Measurements from ENCODE around the gene VAMP4.

VAMP4 gene

GRCh38 chr1:171674431-171675405 is 67.1 kb downstream of the VAMP4 start:
- no peak for TF ChIP-seq CTCF (conservative IDR thresholded peaks at IDR 0.05; ENCODE audit: low read length)
- H3K4me3 ChIP-seq (ENCODE audit: low read length), result no peak overlapping the region
- no peak for DNase-seq (ENCODE audit: low read depth)

- DNase-seq (ENCODE audit: low read depth), result no peak
- TF ChIP-seq CTCF (conservative IDR thresholded peaks at IDR 0.05; ENCODE audit: low read length), result no peak
- no peak overlapping the region for H3K4me3 ChIP-seq (ENCODE audit: low read length)
These were observed 71.1 kb downstream of the VAMP4 start for GRCh38 chr1:171670739-171671138.

- TF ChIP-seq CTCF (conservative IDR thresholded peaks at IDR 0.05; ENCODE audit: low read length), result no peak
- H3K4me3 ChIP-seq (ENCODE audit: low read length), result no peak overlapping the region
- DNase-seq (ENCODE audit: low read depth), result no peak
These were observed 73.5 kb downstream of the VAMP4 start for GRCh38 chr1:171668372-171668771.

- no peak overlapping the region for H3K4me3 ChIP-seq (ENCODE audit: low read length)
- no peak for DNase-seq (ENCODE audit: low read depth)
- no peak for TF ChIP-seq CTCF (conservative IDR thresholded peaks at IDR 0.05; ENCODE audit: low read length)
These were observed 75.6 kb downstream of the VAMP4 start for GRCh38 chr1:171666114-171666769.

- no peak overlapping the region for H3K4me3 ChIP-seq (ENCODE audit: low read length)
- peak; percentile 38 for DNase-seq (ENCODE audit: low read depth)
- no peak for TF ChIP-seq CTCF (conservative IDR thresholded peaks at IDR 0.05; ENCODE audit: low read length)
These were observed 76.9 kb downstream of the VAMP4 start for GRCh38 chr1:171664976-171665375.

GRCh38 chr1:171663854-171664575 is 77.8 kb downstream of the VAMP4 start:
- no peak for TF ChIP-seq CTCF (conservative IDR thresholded peaks at IDR 0.05; ENCODE audit: low read length)
- no peak overlapping the region for H3K4me3 ChIP-seq (ENCODE audit: low read length)
- DNase-seq (ENCODE audit: low read depth), result peak; percentile 65
